Central memory CD4-positive, alpha-beta T cell (primary cell): Measurements from ENCODE around the gene PITX1.
"Not testable (repeated sequence)": the region's sequence is repeated elsewhere in the genome, so short reads cannot be mapped to it uniquely, and the experiment has no call there.

Experiments used
- DNase-seq: peaks from one replicate; pipeline ENCODE4 v3.0.0; 2022
- total RNA-seq, 3 experiments: gene quantifications; one replicate each; lab custom pipeline; 2026; lab: John Stamatoyannopoulos, UW

Gene PITX1
- total RNA-seq, result 0 to 0.07 (median 0) reads per million in 3 experiments

DNA sequence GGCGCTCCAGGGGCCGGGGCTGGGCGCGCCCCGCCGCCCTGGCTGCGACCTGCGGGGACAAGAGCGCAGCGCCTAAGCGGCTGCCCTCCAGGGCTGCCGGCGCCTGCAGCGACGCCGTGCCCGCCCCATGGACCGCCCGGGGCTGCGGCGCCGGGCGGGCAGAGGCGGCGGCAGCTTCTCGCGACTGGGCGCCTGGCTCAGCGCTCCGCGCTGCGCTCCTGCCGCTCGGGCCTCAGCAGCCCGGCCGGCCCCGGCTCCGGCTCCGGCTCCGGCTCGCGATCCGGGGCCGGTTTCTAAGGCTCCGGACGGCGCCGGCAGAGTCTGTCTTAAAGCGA is at the start of gene PITX1:
Gene PITX1 (minus strand): TSS at position 328 of the 335 bp plus-strand sequence. CDS start 347 bp downstream, outside the sequence.
- DNase-seq, result no peak

DNA sequence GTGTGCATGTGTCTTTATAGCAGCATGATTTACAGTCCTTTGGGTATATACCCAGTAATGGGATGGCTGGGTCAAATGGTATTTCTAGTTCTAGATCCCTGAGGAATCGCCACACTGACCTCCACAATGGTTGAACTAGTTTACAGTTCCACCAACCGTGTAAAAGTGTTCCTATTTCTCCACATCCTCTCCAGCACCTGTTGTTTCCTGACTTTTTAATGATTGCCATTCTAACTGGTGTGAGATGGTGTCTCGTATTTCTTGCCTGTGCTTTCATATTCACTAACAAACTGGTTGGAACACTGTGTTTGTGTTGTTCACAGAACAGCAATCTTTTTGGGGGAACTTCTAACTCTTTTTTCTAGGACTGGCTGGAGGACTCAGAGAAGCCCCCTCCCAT is 49.3 kb upstream of the PITX1 start:
- not testable (repeated sequence) for DNase-seq

DNA sequence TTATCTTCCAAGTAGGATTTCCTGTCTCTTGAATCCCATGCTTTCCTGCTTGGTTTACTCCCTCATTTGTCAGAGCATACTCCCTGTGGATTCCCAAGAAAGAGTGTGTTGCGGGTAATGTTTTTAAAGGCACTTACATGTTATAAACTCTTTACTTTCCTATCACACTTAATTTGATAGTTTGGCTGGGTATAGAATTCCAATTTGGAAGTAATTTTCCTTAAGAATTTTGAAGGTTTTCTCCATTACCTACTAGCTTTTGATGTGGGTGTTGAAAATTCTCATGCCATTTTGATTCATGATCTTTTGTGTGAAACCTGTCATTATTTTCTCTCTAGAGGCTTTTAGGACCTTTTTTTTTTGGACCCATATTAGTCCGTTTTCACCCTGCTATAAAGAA is 47.2 kb upstream of the PITX1 start:
- DNase-seq, result no peak

DNA sequence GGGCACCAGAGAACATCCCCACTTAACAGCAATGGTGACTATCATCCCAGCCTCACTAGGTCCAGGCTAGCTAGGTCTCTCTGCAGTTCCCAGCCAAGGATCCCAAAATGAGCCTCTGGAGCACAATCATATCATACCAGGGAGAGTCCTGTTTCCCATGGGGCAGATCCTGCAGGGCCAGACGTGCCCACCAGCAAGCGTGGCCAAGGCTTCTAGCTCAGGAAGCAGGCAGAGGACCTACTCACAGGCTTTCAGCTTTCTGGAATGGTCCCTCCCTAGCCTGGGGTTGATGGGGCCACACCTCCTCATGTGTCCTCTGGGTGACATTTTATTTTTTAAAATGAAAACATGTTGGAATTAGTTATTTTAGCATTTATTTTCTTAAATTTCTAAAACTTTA is 45.7 kb upstream of the PITX1 start:
- DNase-seq, result no peak

DNA sequence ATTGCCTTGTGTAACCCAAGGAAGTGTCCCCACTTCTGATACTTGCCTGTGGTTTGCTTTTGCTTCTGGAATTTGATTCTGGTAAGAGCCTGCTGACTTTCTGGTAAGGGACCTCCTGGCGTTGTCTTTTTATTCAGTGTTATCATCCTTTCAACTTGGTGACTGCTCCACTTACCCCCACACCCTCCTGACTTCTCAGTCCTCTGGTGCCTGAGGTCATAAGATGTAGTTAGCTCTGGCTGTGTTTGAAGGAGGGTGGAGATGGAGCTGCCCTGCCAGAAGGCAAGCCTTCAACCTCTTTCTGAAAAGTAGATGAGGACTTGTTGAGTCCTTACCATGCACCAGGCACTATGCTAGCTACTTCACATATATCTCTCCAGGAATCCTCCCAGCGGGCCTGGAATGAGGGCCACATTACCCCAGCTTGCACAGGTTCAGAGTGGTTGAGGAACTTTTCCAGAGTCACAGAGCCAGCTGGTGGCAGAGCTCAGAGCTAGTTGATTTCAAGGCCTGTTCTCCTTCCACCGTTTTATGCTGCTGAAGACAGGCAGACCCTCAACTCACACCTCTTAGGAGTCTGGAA is 45.2 kb upstream of the PITX1 start:
- no peak for DNase-seq

DNA sequence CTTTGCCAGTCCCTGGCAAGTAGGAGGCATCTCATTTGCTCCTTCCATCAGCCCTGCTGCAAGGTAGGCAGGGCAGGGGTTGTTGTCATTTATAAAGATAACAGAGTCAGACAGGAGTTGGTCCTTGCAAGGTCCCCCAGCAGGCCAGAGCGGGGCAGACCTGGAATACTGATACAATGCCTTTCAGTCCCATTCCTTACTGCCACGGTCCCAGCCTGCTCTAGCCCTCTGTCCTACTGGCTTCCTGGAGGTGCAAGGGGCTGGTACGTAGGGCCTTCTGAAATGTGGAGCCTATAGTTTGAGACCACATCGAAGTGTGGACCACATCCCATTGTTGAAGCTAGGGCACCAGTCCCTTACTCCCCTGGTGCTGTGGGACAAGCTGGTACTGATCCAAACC is 42.8 kb upstream of the PITX1 start:
- no peak for DNase-seq

DNA sequence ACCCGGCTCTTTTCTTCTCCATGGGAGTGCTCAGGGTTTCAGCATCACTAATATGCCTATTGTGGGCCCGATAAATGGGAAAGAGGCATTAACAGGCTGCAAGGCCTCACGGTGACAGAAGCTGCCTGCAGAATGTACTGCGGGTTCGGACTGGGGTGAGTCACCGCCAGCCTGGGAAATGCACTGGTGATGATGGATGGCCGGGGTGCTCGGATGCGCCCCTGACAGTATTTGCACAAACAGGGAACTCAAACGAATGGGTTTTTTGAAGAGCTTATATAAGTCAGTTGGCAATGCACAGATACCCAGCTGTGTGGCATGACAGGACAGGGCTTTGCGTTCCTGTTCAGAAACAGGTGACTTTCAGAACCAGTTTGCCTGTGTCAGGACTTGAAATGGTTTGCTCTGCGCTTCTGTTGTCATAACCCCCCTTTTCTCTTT is 42.0 kb upstream of the PITX1 start:
- DNase-seq, result no peak

DNA sequence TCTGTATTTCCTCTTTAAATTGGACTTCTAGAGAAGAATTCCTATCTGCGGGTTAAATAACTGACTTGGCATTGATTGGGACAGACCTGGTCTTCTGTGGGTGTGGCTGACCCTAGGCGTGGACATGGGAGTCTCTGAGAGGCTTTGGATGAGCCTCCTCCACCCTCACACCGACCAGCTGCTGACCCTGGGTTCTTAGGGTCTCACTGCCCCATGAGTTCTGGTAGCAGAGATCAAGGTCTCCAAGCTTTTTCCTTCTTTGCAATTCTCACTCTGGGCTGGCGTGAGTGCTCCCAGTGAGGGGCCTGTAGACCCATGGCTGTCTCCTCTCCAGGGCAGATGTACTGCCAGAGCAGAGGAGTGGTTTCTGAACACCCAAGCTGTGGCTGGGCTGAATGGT is 41.6 kb upstream of the PITX1 start:
- DNase-seq, result no peak

DNA sequence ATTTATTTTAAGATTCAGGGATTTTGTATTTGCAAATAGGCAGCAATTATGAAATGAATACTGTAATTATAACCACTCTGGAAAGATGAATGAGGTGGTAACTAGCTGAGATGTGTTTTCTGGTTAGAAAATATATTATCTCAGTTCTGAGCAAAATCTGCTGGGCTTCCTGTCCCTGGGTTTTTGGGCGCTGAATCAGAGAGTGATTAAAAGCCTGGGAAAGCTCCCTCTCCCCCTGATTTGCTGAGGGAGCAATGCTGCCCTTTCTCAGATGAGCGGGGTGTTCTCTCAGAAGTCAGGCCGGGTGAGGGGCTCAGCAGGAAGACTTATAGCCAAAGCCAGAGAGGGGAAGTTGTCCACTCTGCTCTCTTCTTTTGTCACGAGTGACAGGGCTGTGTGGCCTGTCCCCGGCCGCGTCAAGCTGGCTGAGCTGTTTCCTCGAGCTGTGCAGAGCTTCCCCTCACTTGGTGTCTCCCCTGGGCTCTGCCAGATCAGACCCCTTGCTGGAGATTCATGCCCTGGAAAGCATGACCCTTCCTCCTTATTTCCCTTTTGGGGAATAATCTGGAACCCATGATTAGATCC is 39.8 kb upstream of the PITX1 start:
- DNase-seq, result no peak

DNA sequence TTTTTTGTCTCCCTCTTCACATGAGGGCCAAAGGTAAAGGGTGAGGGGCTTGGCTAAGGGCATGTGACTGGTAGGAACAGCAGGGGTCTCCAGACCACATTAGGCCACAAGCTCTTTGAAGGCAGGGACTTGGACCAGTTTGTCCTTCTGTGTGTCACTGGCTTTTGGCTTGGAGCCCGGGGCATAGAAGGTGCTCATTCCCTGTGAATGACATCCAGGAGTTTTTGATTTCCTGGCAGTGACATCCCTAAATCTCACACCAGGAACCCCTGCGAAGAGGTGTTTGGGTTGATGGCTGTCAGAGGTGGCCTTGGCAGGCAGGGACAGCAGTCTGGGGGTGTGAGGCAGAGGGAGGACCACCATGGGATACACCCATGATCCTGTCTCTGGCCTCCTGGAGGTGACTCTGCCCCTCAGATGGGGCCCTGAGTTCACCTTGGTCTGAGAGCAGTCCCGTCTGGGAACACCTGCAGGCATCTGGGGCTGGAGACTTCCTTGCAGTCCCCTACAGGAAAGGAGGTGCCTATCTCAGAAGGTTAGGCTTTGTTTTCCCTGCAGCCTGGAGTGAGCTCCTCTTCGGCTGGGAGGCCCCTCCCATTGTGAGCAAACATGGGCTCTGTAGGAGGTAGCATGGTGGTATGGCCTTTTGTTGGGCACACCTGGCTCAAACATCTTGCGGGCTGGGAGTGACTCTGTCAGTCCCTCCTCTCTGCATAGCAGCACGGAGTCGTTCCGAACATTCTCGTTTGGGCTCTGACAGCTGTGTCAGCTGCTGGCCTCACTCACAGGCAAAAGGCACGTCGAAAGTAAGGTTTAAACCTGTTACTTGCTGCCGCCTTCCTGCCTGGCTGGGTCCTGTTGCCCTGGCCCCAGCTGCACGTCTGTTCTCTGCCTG is 38.6 kb upstream of the PITX1 start:
- DNase-seq, result no peak

DNA sequence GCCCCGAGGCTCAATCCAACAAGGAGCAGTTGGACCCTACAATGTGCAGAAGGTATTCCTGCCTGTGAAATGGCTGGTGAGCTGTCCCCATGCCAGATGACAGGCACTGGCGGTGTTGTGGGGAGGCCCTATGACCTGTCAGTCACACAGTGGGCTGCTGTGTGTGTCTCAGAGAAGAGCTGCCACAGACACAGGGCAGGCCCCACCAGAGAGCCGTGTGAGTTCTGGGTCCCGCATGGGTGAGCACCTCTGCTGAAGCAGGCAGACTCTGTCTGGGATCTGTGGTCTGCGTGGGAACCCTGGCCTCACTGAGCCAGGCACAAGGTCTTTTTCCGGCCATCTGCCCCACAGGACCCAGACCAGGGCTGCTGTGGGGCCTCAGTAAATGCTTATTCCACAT is 37.3 kb upstream of the PITX1 start:
- no peak for DNase-seq

DNA sequence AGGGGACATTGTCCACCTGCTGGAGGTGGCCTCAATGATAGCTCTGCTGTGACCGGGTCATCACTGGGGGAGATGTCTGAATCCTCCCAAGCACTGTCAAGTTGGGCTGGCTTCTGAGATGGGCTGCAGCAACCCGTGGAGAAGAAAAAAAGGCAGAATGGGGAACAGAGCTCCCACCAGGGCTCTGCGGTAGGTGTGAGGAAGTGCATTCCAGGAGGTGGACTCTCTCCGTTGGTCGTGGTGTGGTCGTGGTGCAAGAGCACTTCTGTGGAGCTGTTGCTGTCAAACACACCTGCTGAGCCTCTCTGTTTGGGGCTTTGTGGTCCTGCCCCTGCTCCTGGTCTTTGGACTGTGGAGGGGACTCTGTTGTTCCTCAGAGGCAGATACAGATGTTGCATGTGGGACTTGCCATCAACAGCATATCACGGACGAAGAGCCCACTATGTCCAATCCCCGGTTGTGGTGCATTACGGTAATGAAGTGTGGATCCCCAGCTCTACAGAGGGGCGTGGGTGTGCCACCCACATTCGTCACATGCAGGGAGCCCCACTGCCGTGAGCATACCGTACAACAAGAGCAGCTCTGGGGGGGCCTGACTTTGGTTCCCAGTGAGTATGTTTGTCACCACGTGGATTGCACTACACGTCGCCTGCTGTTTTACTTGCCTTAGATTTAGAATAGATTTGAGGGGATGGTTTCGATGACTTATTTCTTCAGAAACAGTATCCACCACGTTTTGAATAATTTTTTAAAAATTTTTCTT is 36.0 kb upstream of the PITX1 start:
- DNase-seq, result no peak

DNA sequence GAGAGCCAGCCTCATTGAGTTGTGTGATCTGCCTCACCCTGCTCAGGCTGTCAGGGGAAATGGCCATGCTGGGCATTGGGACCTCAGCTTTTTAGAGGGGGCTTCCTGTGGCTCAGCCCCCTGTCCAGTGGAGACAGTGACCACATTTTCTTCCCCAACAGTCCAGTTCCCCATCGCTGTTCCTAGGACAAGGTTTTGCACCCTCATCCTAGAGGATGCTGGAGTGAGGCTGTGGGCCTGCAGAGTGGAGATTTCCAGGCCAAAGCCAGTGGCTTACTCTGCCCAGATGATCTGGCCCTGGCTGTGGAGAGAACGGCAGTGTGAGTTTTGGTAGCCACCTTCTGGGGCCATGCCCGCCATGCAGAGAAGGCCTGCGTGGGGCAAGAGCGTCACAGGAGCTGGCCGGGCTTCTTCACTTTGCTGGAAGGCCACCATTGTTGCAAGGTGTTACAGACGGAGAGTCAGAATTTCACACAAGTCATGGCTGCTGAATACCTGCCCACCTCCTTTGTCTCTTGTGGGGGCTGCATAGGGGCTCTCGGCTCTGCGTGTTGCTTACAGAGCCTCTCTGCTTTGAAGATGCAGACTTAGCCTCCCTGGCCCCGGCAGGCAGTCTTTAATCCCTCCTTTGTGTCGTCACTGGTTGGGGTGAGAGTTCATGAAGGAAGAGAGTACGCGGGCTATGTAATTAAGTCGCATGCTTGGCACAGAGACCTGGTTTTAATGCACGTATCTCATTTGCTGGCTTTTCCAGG is 35.2 kb upstream of the PITX1 start:
- DNase-seq, result no peak

DNA sequence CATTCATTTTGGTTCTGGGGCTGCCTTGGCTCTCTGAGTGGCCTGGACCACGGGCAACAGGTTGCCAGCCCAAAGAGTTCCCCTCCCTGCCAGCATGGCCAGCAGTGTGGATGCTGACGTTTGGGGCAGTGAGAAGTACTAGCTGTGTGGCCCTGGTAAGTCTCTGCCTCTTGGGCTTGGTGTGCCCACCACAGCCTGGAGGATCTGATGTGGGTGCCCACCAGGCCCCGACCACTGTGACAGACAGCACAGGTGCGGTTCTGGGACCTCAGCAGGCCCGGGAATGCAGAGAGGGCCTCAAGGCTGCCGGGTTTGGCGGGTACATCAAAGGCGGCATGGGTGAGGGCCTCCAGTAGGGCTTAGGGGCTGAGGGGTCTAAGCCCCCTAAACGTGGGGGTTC is 33.6 kb upstream of the PITX1 start:
- DNase-seq, result no peak

DNA sequence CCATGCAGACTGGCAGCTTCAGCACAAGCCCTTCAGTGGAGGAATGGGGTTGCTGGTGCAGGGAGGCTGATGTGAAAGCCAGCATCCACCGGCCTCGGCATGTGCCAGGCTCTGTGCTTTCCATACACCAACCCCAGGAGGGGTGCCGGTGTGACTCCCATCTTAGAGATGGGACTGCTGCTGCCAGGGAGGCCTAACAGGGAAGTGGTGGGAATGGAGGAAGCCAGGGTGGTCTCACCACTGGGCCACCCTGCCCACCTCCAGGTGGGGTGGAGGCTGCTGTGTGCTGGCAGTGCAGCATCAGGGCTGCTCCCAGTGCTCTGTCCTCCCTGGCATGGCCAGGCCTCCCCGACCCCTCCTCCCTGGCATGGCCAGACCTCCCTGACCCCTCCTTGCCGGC is 32.8 kb upstream of the PITX1 start:
- no peak for DNase-seq

DNA sequence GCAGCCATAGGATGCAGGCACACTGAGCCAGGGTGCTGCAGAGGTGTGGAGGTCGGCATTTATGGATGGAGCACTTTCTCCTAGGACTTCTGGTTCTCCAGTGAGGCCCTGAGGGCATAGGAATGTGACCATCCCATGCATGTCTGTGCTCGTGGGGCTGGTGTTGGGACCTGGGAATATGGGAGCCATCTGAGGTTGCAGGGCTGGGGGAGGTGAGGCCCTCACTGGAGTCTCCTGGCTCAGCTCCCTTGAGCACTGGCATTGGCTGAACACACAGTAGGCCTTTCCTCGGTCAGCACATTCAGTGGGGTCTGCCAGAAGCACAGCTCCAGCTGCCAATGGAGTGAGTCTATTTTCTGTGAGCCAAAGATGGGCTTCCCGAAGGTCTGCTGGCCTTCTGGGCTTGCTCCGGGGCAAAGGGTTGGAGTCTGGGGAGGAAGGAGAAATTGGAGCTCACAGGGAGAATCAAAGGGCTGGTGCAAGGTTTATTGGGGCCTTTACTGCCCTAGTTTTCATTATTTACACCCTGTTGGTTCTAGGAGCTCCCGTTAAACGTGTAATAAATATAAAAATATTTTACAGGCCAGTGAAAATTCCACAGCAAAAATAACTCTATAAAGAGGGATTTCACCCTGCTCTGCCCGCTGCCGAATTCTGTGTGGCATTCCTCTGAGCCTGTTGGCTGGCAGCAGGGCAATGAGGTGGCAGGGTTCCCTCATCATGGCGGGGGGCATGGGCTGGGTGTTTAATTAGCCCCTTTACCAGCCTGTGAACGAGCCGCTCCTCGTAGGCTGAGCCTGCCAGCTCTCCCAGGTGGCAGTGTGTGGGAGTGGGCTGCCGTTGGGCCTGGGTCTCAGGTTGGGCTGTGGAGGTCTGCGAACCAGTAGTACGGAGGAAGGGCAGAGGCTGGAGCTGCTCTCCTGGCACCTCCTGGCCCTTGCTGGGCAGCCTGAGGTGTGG is 31.6 kb upstream of the PITX1 start:
- DNase-seq, result no peak

DNA sequence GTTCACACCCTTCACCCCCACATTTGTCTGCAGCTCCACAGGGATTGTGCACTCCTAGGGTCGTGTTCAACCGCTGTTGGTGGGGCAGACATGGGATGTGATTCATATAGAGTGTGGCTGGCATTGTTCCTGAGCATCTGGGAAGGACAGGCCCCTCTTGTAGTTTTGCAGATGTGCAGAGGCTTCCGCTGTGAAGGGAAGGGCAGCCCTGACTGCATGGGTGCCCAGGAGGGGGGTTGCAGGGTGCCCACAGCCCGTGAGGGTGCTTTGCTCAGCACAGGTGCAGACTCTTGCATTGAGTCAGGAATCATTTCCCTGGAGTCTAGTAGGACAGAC is 30.2 kb upstream of the PITX1 start:
- DNase-seq, result no peak

DNA sequence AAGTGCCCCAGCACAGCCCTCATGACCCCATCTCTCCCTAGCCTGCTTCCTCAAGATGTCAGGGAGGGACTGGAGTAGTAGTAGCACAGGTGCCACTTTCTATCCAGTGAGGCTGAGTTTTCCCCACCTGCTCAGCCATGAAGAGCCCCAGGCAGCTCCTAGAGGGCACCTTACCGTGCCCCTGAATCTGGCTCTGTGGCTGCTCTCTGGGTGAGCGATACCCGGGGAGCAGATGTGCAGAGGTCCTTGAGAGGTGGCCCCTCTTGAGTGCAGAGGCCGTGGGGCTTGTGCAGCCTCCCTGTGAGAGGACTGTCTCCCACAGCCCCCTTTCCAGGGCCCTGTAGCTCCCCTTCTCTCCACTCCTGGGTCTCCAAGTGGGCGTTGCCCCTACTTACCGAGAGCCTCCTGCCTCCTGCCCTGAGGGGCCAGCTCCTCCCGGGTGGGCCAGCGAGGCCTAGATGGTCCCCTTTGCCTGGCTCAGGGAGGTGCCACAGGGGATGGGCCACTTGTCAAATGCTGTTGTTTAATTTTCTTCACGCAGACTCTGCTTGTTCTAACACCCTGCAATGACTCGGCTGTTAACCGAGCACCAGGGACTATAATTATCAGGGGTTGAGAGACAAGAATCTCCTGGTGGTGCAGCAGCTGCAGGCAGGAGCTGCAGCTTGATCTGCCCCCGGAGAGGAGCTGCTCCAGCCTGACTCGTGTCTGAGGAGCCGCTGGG is 29.6 kb upstream of the PITX1 start:
- no peak for DNase-seq

DNA sequence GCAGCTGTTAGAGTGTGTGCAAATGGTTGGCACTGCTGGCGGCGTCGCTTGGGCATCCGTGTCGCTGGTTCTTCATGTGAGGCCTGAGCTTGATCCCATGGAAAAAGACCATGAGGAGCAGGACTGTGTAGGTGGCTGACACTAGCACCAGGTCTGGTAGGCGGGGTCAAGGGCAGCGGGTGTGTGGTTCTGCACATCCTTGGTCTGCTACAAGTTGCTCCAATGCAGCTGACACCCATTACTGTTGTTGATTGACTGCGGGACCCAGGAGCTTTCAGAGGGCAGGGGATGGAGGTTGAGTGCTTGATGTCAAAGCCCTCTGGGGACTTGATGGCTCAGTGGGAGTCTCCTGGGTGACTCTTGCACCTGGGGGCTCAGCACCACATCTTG is 29.0 kb upstream of the PITX1 start:
- no peak for DNase-seq

DNA sequence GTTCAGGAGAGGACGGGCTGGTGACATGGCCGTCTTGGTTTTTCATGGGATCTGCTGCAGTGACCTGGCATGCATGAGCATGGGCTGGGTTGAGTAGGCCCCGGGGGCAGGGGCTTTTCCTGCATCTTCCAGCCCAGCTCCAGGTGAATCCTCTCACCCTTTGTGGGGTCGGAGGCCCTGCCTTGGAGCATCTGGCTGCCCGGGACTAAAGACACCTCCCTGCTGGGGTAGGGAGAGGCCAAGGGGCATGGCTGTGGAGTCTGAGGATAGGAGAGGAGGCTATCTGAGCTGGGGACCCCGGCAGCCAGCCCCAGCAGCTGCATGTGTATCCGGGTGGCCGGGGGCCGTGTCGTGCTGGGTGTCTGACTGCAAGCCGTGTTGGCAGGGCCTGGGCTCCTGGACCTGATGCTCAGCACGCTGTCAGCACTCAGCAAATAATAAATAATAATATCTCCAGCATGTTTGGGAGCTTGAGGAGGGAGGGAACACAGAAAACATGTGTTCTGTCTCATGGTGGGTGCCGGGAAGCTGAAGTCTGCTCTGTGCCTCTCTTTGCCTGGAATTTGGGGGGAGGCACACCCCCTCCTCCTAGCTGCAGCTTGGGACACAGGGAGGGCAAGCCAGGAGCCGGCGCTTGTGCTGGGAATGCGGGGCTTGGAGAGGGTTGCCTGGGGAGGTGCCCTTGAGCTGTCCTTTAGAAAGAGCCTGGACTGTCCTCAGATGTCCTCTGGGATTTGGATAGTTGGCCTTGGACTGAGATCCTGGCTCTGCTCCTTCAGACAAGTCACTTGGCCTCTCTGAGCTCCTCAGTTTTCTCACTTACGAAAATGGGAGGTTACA is 28.4 kb upstream of the PITX1 start:
- DNase-seq, result no peak
